ENCODE measurements around the gene THRA.

THRA gene

GRCh38 chr17:40064971-40065768 lies 2.4 kb downstream of the THRA start:
- Mint-ChIP-seq H3K27ac (peak overlapping the region; percentile 42 to 94), H3K4me3 (peak overlapping the region; percentile 89 to 92), H3K36me3 (ENCODE audit: insufficient read depth) (peaks cover 19% of the 10 kb centered on the region), H3K4me1 (ENCODE audit: low read depth in 2 of 2) (peaks cover 64 to 68% of the 10 kb centered on the region in 2 donors), H3K9me3 (no peaks in the 10 kb centered on the region), H3K27me3 (no peaks in the 10 kb centered on the region)
- ATAC-seq (replicated peaks), result no peak
- DNase-seq, result no peak

GRCh38 chr17:40065769-40066510 lies 3.2 kb downstream of the THRA start:
- Mint-ChIP-seq H3K9me3 (no peaks in the 10 kb centered on the region), H3K36me3 (ENCODE audit: insufficient read depth) (peaks cover 19% of the 10 kb centered on the region), H3K27ac (peak overlapping the region; percentile 42 to 94), H3K4me1 (ENCODE audit: low read depth in 2 of 2) (peaks cover 72 to 74% of the 10 kb centered on the region in 2 donors), H3K27me3 (no peaks in the 10 kb centered on the region), H3K4me3 (peak overlapping the region; percentile 89 to 92)
- ATAC-seq (replicated peaks) (no peak), DNase-seq (no peak)

DNA sequence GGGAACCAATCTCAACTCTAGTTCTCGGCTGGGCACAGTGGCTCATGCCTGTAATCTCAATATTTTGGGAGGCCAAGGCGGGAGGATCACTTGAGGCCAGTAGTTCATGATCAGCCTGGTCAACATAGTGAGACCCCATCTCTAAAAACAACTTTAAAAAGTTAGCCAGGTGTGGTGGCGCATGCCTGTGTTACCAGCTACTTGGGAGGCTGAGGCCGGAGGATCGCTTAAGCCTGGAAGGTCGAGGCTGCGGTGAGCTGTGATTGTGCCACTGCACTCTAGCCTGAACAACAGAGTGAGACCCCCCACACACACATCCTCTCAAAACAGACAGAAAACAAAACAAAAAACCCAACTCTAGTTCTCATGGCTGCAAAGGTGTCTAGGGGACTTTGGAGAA lies 4.9 kb downstream of the THRA start:
- Mint-ChIP-seq H3K27me3 (no peaks in the 10 kb centered on the region), H3K4me3 (peak overlapping the region; percentile 88 to 91), H3K27ac (peak overlapping the region; percentile 92 to 94), H3K36me3 (ENCODE audit: insufficient read depth) (peaks cover 19% of the 10 kb centered on the region), H3K9me3 (no peaks in the 10 kb centered on the region), H3K4me1 (ENCODE audit: low read depth in 2 of 2) (peaks cover 71 to 78% of the 10 kb centered on the region in 2 donors)
- DNase-seq (no peak), ATAC-seq (replicated peaks) (no peak)

DNA sequence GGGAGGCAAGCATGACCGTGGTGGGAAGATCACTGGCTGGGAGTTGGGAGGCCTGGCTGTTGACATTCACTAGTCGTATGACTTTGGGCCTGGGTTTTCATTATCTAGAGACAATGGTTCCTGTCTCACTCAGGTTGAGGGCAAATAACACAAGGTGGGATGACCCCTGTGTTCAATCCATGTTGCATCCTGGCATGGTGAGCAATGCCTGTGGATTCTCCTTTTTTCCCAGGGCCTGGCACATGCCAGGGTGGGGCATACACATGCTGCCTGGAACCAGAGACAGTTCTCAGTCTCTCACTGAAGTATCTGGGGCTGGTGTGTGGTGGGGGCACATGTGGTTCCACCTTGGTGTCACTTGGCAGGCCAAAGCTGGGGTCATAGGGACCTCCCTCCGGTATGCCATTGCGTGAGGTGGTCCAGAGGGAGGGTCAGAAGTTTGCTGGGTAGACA lies 5.4 kb downstream of the THRA start:
- no peak for DNase-seq
- no peak for ATAC-seq (replicated peaks)
- peaks cover 19% of the 10 kb centered on the region for H3K36me3 Mint-ChIP-seq (ENCODE audit: insufficient read depth)

DNA sequence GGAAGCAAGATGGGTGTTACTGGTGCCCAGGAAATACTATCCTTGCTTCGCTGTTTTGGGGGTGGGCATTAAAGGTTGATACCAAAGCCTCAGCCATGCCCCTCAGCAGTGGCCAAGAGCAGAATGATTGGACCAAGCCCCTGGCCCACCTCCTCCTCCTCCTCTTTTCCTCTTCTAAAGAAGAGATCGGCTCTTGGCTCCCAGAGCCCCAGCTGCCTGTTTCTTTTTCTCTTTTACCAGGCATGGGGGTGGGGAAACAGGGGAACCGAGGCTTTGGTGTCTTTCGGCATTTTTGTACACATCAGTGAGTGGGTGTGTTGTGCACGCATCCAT lies 5.8 kb downstream of the THRA start:
- peak overlapping the region; percentile 92 to 94 for H3K27ac Mint-ChIP-seq
- no peaks in the 10 kb centered on the region for H3K9me3 Mint-ChIP-seq
- ATAC-seq (replicated peaks) (no peak), DNase-seq (no peak)
- H3K36me3 Mint-ChIP-seq (ENCODE audit: insufficient read depth), result peaks cover 16% of the 10 kb centered on the region
- H3K27me3 Mint-ChIP-seq, result no peaks in the 10 kb centered on the region
- H3K4me3 Mint-ChIP-seq, result peak overlapping the region; percentile 88 to 91
- H3K4me1 Mint-ChIP-seq (ENCODE audit: low read depth in 2 of 2), result peaks cover 75 to 83% of the 10 kb centered on the region in 2 donors

More for the DNA sequence above, 5.4 kb downstream of the THRA start:
- Mint-ChIP-seq H3K27me3 (no peaks in the 10 kb centered on the region), H3K4me1 (ENCODE audit: low read depth in 2 of 2) (peaks cover 75 to 83% of the 10 kb centered on the region in 2 donors), H3K27ac (peak overlapping the region; percentile 92 to 94), H3K9me3 (no peaks in the 10 kb centered on the region), H3K4me3 (peak overlapping the region; percentile 88 to 91)

GRCh38 chr17:40068917-40069750 lies 6.4 kb downstream of the THRA start:
- peak overlapping the region; percentile 88 to 91 for H3K4me3 Mint-ChIP-seq
- H3K27me3 Mint-ChIP-seq, result no peaks in the 10 kb centered on the region
- H3K27ac Mint-ChIP-seq, result peak overlapping the region; percentile 92 to 94
- ATAC-seq (replicated peaks) (peak; percentile 62), DNase-seq (peak; percentile 61 to 70 (median 62))
- H3K4me1 Mint-ChIP-seq (ENCODE audit: low read depth in 2 of 2), result peaks cover 74 to 81% of the 10 kb centered on the region in 2 donors
- peaks cover 16% of the 10 kb centered on the region for H3K36me3 Mint-ChIP-seq (ENCODE audit: insufficient read depth)
- H3K9me3 Mint-ChIP-seq, result no peaks in the 10 kb centered on the region

- Mint-ChIP-seq H3K27me3 (no peaks in the 10 kb centered on the region), H3K27ac (peak overlapping the region; percentile 92 to 94), H3K4me3 (peak overlapping the region; percentile 88 to 91), H3K4me1 (ENCODE audit: low read depth in 2 of 2) (peaks cover 72 to 78% of the 10 kb centered on the region in 2 donors), H3K9me3 (no peaks in the 10 kb centered on the region), H3K36me3 (ENCODE audit: insufficient read depth) (peaks cover 16% of the 10 kb centered on the region)
- DNase-seq (peak; percentile 36 to 54 (median 47)), ATAC-seq (replicated peaks) (peak; percentile 64)
Observed at GRCh38 chr17:40069751-40070708, 7.3 kb downstream of the THRA start.

DNA sequence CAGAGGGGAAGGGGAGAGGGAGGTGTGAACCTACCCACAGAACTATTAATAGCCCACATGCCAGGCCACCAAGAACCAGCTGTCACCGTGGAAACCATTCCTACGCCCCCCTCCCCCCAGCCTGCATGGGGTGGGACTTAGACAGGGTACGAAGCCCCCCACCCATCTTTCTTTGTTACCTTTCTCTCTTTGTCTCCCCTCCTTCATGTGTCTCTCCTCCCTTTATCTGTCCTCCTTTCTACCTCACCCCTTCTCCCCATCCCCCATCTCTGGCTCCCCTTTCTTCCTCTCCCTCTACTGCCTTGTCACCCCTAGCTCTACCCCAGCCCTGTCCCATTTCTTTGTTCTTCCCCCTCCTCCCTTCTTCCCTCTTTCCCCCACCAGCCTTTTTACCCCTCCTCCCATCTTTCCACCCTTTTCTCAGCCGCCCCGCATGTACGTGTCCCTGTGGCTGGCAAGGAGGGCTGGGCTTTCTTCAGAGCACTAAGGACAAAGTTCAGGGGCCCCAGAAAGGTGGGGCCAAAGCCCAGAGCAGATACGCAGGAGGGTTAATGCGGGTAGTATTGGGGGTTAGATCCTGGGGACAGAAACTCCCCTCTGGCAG lies 8.0 kb downstream of the THRA start:
- Mint-ChIP-seq H3K27me3 (no peaks in the 10 kb centered on the region), H3K36me3 (ENCODE audit: insufficient read depth) (peaks cover 19% of the 10 kb centered on the region), H3K9me3 (no peaks in the 10 kb centered on the region), H3K4me1 (ENCODE audit: low read depth in 2 of 2) (peaks cover 73 to 78% of the 10 kb centered on the region in 2 donors), H3K4me3 (peak overlapping the region; percentile 88 to 91), H3K27ac (peak overlapping the region; percentile 92 to 94)
- ATAC-seq (replicated peaks) (peak; percentile 9), DNase-seq (no peak)

- Mint-ChIP-seq H3K4me3 (peak overlapping the region; percentile 88 to 91), H3K9me3 (no peaks in the 10 kb centered on the region), H3K27ac (peak overlapping the region; percentile 92 to 94), H3K4me1 (ENCODE audit: low read depth in 2 of 2) (peaks cover 75 to 78% of the 10 kb centered on the region in 2 donors), H3K36me3 (ENCODE audit: insufficient read depth) (peaks cover 20% of the 10 kb centered on the region), H3K27me3 (no peaks in the 10 kb centered on the region)
- no peak for ATAC-seq (replicated peaks)
- DNase-seq, result no peak
Observed at GRCh38 chr17:40071313-40072039, 8.7 kb downstream of the THRA start.

DNA sequence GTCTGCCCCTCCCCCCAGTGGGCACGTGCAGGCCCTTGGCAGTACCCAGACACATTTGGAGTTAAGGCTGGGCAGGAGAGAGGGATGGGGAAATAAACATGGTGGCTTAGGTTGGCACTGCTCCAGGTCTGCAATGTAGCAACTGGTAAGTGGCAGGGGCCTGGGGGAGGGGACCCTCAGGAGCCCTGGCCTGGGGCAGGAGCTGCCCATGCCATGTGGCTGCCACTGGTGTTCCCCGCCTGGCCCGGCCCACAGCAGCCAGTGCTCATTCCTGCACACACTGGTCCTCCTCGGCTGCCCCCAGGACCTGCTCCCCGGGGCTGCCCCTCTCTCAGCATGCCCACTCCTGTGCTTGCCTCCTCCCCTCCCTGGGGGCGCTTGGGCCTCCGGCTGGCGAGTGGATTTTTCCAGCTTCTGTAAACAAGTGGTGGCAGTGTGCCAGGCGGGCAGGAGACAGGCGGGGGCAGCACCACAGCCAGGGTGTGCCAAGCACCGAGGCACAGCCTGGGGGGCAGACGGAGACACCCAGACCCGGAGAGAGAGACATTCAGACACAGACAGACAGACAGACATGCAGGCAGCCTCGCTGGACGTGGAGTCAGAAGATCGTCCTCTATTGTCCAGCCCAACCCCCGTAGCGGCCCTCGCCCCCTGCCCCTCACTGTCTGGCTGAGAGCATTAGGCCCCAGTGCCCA lies 9.4 kb downstream of the THRA start:
- no peaks in the 10 kb centered on the region for H3K27me3 Mint-ChIP-seq
- peaks cover 73 to 74% of the 10 kb centered on the region in 2 donors for H3K4me1 Mint-ChIP-seq (ENCODE audit: low read depth in 2 of 2)
- no peaks in the 10 kb centered on the region for H3K9me3 Mint-ChIP-seq
- H3K36me3 Mint-ChIP-seq (ENCODE audit: insufficient read depth), result peaks cover 24% of the 10 kb centered on the region
- ATAC-seq (replicated peaks) (no peak), DNase-seq (no peak)
- no peak overlapping the region for H3K4me3 Mint-ChIP-seq
- H3K27ac Mint-ChIP-seq, result peak overlapping the region; percentile 85 to 92

DNA sequence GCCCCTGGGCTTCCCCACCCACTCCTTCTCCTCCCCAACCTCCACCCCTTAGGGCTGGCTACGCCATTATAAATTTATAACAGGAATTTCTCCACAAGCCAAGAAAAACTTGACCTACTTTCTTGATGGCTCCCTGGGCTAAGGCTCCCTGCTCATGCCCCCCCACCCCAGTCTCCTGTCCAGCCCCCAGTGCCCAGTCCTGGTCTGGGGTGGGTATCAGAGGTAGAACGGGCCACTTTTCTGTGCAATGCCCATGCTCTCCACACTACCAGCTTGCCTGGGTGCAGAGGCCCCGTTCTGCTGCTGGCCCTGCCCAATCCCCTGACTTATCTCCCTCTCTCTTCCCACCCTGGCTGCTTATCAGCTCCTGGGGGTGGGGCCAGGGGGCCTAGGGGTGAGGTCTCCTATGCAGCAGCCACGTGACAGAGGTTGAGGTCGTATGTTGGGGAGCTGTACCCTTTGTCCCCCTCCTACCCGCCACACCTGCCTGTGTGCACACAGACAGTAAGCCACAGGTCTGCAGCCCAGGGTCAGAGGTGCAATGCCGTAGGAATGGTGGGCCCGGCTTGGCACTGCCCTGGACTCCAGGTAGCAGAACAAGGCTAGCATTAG lies 10.1 kb downstream of the THRA start:
- ATAC-seq (replicated peaks) (no peak), DNase-seq (no peak)
- peaks cover 25% of the 10 kb centered on the region for H3K36me3 Mint-ChIP-seq (ENCODE audit: insufficient read depth)
- no peaks in the 10 kb centered on the region for H3K9me3 Mint-ChIP-seq
- H3K4me3 Mint-ChIP-seq, result no peak overlapping the region
- H3K27me3 Mint-ChIP-seq, result no peaks in the 10 kb centered on the region
- H3K4me1 Mint-ChIP-seq (ENCODE audit: low read depth in 2 of 2), result peaks cover 66 to 68% of the 10 kb centered on the region in 2 donors
- H3K27ac Mint-ChIP-seq, result peak overlapping the region in 1 of 2 donors; percentile 85
